Stimulated activated CD8-positive, alpha-beta memory T cell treated with anti-CD3 and anti-CD28 coated beads, Interleukin-12 subunit alpha, Interleukin-12 subunit beta, amount 100 ng/mL, for 4 hours (primary cell): ENCODE measurements around the gene OVCH1.
"Not testable (repeated sequence)": the region's sequence is repeated elsewhere in the genome, so short reads cannot be mapped to it uniquely, and the experiment has no call there.

ENCODE experiments used
- DNase-seq: peaks from one replicate; pipeline ENCODE4 v3.0.0-alpha.2; 2020; ENCODE audit warnings: low read depth

Gene OVCH1

DNA sequence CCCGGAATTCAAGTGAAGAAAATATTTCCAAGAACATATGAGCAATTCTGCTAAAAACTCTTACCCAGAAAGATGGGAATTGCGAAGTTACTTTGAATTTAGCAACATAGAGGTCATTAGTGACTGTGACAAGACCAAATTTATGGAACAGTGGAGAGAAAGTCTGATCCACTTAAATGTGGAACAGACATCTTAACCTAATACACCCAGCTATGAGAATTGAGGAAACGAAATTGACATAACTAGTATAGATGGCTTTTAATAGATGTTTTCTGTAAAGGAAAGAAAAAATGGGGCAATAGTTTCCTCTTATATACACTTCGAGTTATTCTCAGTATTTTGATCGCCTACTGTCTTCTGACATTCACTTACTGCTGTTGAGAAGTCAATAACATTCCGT lies 4.6 kb downstream of the OVCH1 start:
- DNase-seq = no peak

- DNase-seq = no peak
These were observed 10.5 kb downstream of the OVCH1 start for GRCh38 chr12:29486972-29487371.

DNA sequence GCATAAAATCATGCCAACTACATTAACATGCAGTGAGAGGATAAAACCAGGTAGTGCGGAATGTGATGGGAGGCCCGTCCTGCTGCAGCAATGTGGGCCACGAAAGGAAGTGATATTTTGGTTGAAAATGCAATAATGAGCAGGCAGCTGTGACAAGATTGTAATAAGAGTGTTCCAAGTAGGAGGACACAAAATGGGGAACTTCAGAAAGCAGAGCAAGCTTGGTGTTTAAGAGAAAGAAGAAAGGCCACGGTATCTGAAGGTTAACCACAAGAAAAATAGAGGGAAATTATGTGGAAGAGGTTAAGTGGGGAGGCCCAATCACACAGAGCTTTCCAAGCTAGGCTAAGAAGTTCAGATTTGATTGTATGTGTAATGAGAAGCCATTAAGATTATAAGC lies 34.3 kb downstream of the OVCH1 start:
- no peak for DNase-seq

DNA sequence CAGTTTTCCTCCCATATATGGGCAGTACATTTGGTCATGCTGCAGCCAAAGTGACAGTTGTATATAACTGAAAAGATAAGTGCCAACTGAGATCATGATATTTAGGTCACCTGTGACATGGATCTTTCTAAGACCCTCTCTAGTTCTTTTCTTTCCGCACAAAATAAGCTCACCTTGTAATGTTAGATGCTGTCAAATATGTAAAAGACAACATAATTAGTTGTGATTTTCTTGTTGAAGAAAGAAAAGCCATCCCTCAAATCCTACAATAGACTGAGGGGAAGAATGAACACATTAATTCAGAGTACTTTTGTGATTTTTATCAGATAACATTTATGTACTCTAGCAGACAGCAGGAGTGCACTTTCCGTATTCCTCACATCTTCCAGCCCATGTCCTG lies 37.4 kb downstream of the OVCH1 start:
- no peak for DNase-seq

GRCh38 chr12:29455087-29455486 lies 42.4 kb downstream of the OVCH1 start:
- no peak for DNase-seq

GRCh38 chr12:29451888-29452287 lies 45.6 kb downstream of the OVCH1 start:
- DNase-seq = no peak

GRCh38 chr12:29448157-29448556 lies 49.3 kb downstream of the OVCH1 start:
- no peak for DNase-seq

DNA sequence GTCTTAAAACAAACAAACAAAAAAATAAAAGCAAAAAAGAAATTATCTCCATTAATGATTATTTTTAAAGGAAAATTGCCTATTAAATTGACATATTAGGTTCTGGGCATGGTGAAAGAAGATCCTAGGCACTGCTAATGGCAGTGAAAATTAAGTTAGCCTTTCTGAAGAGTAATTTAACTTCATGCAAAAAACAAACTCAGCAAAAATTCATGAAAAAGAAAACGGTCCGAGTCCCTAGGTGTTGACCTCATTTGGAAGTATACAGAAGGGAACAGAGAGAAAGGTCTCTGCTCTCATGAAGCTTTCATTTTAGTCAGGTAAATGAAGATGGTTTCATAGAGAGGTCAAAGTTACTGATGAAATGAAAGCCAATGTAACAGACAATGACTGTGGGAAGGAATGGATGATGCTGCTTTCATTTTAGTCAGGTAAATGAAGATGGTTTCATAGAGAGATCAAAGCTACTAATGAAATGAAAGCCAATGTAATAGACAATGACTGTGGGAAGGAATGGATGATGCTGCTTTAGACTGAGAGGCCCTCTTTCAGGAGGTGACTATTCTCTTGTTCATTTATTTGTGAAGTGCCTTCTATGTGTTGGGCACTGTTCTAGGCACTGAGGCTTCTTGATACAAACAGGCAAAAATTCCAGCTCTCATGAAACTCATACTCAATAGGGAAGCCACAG lies 50.1 kb downstream of the OVCH1 start:
- DNase-seq = no peak

DNA sequence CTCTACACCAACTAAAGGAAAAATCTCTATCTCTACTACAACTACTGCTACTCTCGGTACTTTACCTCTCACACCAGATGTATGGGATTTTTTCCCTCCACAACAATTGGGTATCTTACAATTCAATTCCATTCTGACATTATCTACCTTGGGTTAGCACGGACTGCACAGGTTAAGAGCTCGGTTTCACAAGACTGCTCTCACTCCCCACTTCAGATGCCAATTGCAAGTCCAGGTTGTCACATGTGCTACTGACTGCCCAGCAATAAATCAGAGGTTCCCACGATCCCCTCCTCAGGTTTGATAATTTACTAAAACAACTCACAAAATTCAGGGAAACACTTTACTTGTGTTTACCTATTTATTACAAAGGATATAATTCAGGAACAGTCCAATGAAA lies 58.0 kb downstream of the OVCH1 start:
- no peak for DNase-seq

DNA sequence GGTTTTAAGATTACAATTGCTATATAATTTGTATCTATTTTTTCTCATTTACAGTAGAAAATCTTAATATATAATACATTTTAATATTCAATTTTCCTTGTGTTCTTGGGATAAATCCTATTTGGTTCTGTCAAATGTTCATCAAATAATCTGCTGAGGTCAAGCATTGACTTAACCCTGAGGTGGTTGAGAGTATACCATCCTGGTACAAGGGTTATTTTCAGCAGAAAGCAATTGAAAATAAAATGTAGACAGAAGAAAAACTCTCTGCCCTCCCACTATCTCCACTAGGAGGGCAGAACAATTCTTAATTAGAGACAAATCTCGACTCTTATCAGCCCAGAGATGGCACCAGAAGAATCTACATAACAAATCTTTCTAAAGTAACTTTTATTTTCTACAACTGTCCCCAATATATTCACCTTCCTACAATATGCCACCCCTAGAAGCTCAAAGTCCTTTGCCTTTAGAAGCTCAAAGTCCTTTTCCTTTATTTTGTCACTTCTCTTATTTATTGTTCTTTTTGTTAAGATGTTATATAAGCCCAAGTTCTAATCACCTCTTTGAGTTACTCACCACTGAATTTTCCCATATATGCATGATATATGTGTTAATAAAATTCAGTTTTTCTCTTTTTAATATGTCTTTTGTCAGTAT lies 58.6 kb downstream of the OVCH1 start:
- DNase-seq = no peak

- no peak for DNase-seq
These were observed 59.9 kb downstream of the OVCH1 start for GRCh38 chr12:29437575-29437974.

GRCh38 chr12:29436815-29437214 lies 60.7 kb downstream of the OVCH1 start:
- not testable (repeated sequence) for DNase-seq

GRCh38 chr12:29431513-29431912 lies 66.0 kb downstream of the OVCH1 start:
- no peak for DNase-seq

GRCh38 chr12:29430716-29431044 lies 66.8 kb downstream of the OVCH1 start:
- no peak for DNase-seq

GRCh38 chr12:29429999-29430715 lies 67.3 kb downstream of the OVCH1 start:
- DNase-seq = no peak

DNA sequence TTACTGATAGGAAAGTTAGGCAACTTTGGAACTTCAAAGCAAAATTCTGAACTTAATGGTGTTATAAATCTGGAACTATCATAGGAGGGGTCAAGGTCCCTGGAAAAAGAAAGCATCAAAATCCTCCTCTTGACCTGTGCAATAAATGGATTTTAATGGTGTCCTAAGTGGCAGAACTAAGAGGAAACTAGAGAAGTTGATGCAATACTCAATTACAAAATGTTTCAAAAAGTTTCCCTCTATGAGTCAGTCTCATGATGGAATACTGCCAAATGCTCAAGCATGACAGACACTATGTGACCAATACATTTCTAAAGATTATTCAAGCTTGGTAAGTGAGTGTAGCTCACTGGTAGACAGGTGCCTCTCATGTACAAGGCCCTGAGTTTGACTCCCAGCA lies 68.9 kb downstream of the OVCH1 start:
- DNase-seq = no peak

DNA sequence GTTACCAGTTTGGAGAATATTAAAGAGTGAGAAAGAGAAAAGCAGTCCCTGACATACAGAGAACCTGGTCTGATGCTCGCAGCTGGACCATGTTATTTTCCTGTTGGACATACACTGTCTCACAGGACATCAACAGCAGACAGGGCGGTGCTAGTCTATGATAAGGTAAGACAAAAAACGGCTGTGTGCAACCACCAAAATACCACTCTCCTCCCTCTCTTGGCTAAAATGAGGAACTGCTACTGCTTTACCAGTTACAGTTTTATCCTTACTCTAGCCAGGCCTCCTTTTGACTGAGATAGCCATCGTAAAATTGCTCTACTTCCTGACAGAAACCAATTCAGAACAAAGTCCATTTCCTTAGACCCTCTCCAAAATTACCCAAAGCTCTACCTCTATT lies 69.5 kb downstream of the OVCH1 start:
- DNase-seq = no peak

DNA sequence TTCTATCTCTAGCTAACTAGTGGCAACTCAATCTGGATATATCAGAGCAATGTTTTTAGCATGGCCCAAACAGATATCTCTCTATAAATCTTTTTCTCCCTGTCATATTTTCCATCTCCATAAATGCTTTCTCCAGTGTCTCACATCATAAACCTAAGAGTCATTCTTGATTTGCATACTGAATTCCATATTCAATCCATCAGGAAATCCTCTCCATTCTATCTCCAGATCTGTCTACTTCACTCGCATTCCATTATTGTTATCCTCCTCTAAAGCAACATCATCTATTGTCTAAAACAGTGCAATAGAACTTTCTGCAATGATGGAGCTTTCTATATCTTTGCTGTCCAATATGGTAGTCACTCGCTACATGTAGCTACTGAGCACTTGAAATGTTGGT lies 71.0 kb downstream of the OVCH1 start:
- DNase-seq = no peak

DNA sequence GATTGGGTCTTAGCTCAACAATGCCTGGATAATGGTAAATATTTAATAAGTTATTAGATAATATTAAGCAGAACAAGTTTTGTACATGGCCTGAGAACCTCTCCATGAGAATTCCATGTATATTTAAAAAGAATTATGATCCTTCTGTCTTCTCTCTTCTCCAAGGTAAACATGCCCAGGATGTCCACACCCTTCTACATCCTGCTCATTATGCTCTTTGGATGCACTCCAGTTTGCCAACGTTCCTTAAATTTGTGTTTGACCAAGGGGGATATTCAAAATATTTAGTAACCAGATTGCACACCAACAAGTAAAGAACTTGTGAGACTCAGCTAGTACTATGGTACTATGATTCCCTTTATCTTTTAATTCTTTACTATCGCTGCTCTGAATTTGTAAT lies 71.8 kb downstream of the OVCH1 start:
- DNase-seq = no peak

GRCh38 chr12:29416748-29417147 lies 80.7 kb downstream of the OVCH1 start:
- DNase-seq = no peak

DNA sequence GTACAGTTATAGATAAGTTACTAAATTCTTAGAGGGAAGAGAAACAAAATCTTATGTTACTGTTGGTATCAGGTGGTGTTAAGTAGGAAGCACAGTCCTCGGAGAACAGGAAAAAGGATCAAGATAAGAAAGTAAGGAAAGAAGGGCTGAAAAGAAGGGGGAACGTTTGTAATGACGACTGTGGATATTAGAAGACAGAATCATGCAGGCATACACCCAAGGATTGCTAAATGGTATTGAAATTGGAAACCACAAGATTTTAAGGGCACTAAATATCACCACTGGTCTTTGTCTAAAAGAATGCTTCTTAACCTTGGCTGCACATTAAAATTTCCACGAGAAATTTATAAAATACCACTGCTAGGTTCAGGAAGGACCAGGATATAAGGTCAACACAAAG lies 82.4 kb downstream of the OVCH1 start:
- no peak for DNase-seq

GRCh38 chr12:29414368-29414767 lies 83.1 kb downstream of the OVCH1 start:
- no peak for DNase-seq

DNA sequence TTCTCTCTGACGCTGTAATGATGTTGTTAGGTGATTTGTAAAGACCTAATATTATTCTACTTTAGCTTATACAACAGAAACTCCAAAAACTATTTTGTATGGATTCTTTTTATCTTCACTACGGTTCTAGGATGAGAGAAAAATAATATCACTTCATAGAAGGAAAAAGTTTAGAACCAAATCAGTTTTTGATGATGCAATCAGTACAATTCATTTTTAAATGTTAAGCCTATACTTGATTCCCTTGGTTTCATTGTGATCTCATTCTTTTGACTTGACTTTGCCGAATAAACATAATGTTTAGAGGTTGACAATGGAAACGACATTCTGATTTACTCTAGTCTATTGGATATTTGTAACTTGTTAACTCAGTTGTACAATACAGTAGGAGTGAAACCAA lies 91.9 kb downstream of the OVCH1 start:
- DNase-seq = no peak

DNA sequence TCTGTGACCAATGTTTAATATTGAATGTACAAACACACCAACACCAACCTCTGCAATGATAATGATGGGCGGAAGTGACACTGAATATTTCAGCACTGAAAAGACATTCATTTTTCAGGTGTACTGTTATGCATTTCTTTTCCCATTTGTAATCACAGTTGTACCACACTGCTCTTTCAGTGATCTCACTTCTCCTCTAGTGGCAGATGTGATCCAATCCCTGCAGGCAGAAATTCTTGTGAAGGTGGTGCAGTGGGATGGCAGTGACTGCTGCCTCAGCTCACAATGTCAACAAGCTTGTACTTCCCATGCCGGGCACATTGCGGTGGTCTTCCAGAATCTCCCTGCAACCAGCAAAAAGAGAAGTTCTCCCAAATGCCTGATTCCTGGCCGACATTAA lies 93.5 kb downstream of the OVCH1 start:
- no peak for DNase-seq
